Loucy (cell line): ENCODE data around the gene CALN1.

Experiments used
- H2AFZ ChIP-seq: fragments of 200-600 bp; sonication (generic); 2 replicates; pipeline ENCODE4 v1.6.0; 2016; ENCODE audit warnings: antibody characterized with exemption, mild to moderate bottlenecking, low read length, moderate library complexity
- H3F3A ChIP-seq: fragments of 200-600 bp; 2 replicates; pipeline ENCODE4 v1.6.0; 2016; ENCODE audit warnings: antibody characterized with exemption, low read depth, mild to moderate bottlenecking
- H3K27me3 ChIP-seq: fragments of 200-600 bp; sonication (generic); 2 replicates; pipeline ENCODE4 v1.6.1; 2014; ENCODE audit warnings: low read length, mild to moderate bottlenecking; ENCODE audit not compliant: insufficient read depth, poor library complexity, severe bottlenecking
- H3K36me3 ChIP-seq: fragments of 200-600 bp; sonication (generic); 2 replicates; pipeline ENCODE4 v1.6.1; 2016; ENCODE audit warnings: low read length; ENCODE audit not compliant: insufficient read depth
- H3K4me1 ChIP-seq: fragments of 200-600 bp; sonication (generic); 2 replicates; pipeline ENCODE4 v1.5.1; 2014; ENCODE audit warnings: low read length, mild to moderate bottlenecking; ENCODE audit not compliant: insufficient read depth, poor library complexity, severe bottlenecking
- H3K4me2 ChIP-seq: fragments of 200-600 bp; sonication (generic); 2 replicates; pipeline ENCODE4 v1.6.0; 2014; ENCODE audit warnings: antibody characterized with exemption, low read length, low read depth, mild to moderate bottlenecking; ENCODE audit not compliant: poor library complexity, severe bottlenecking
- H3K4me3 ChIP-seq: fragments of 200-600 bp; sonication (generic); 2 replicates; pipeline ENCODE4 v1.5.1; 2014; ENCODE audit warnings: low read length, mild to moderate bottlenecking, mixed read lengths; ENCODE audit not compliant: poor library complexity, severe bottlenecking
- H3K79me2 ChIP-seq: fragments of 200-600 bp; sonication (generic); 2 replicates; pipeline ENCODE4 v1.6.1; 2014; ENCODE audit warnings: low read length; ENCODE audit not compliant: insufficient read depth
- H3K9ac ChIP-seq: fragments of 200-600 bp; sonication (generic); 2 replicates; pipeline ENCODE4 v1.6.0; 2014; ENCODE audit warnings: mild to moderate bottlenecking, low read depth, low read length, moderate library complexity; ENCODE audit not compliant: poor library complexity, severe bottlenecking
- H3K9me2 ChIP-seq: fragments of 200-600 bp; sonication (generic); replicated peaks from 2 replicates; pipeline ENCODE4 v1.6.1; 2016; ENCODE audit warnings: low read depth, low read length, mixed read lengths
- H3K9me3 ChIP-seq: fragments of 200-600 bp; sonication (generic); 2 replicates; pipeline ENCODE4 v1.6.1; 2014; ENCODE audit warnings: mild to moderate bottlenecking, antibody characterized with exemption, low read length, low read depth; ENCODE audit not compliant: insufficient read depth
- H4K20me1 ChIP-seq: fragments of 200-600 bp; sonication (generic); 2 replicates; pipeline ENCODE4 v1.6.0; 2014; ENCODE audit warnings: antibody characterized with exemption, low read length, mild to moderate bottlenecking; ENCODE audit not compliant: insufficient read depth, poor library complexity, severe bottlenecking
- EZH2phosphoT487 ChIP-seq: fragments of 200-600 bp; IDR thresholded peaks from 2 replicates; pipeline ENCODE4 v1.6.1; 2018; ENCODE audit warnings: antibody characterized with exemption, mild to moderate bottlenecking, moderate library complexity, borderline replicate concordance
- TF ChIP-seq, protein P1 (sequence below): fragments of 200-600 bp; sonication (generic); conservative IDR thresholded peaks from 2 replicates; pipeline ENCODE4 v1.5.1; 2014; ENCODE audit warnings: mild to moderate bottlenecking, antibody characterized with exemption, low read length

The CALN1 gene

DNA sequence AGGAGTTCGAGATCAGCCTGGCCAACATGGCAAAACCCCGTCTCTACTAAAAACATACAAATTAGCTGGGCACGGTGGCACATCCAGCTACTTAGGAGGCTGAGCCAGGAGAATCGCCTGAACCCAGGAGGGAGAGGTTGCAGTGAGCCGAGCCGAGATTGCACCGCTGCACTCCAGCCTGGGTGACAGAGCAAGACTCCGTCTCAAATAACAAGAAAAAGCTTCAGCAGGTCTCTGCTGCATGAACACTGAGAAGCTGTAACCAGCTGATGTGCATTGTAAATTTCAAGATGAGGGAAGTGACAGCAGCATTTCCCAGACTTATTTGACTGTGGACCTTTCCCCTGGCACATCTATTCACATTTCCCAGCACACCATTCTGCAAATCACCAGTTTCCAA is 222.0 kb downstream of the CALN1 start:
- no peaks in the 10 kb centered on the region for H3K9me3 ChIP-seq
- no peak overlapping the region for H3K9ac ChIP-seq
- H3K4me2 ChIP-seq: no peak overlapping the region
- no peaks in the 10 kb centered on the region for H3F3A ChIP-seq
- no peaks in the 10 kb centered on the region for H4K20me1 ChIP-seq
- no peaks in the 10 kb centered on the region for H3K9me2 ChIP-seq
- TF ChIP-seq, protein P1, sequence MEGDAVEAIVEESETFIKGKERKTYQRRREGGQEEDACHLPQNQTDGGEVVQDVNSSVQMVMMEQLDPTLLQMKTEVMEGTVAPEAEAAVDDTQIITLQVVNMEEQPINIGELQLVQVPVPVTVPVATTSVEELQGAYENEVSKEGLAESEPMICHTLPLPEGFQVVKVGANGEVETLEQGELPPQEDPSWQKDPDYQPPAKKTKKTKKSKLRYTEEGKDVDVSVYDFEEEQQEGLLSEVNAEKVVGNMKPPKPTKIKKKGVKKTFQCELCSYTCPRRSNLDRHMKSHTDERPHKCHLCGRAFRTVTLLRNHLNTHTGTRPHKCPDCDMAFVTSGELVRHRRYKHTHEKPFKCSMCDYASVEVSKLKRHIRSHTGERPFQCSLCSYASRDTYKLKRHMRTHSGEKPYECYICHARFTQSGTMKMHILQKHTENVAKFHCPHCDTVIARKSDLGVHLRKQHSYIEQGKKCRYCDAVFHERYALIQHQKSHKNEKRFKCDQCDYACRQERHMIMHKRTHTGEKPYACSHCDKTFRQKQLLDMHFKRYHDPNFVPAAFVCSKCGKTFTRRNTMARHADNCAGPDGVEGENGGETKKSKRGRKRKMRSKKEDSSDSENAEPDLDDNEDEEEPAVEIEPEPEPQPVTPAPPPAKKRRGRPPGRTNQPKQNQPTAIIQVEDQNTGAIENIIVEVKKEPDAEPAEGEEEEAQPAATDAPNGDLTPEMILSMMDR: no peak
- TF ChIP-seq EZH2phosphoT487: no peak
- H3K4me3 ChIP-seq: no peak overlapping the region
- no peak overlapping the region for H2AFZ ChIP-seq
- no peaks in the 10 kb centered on the region for H3K79me2 ChIP-seq
- no peaks in the 10 kb centered on the region for H3K36me3 ChIP-seq
- no peaks in the 10 kb centered on the region for H3K4me1 ChIP-seq
- no peaks in the 10 kb centered on the region for H3K27me3 ChIP-seq

DNA sequence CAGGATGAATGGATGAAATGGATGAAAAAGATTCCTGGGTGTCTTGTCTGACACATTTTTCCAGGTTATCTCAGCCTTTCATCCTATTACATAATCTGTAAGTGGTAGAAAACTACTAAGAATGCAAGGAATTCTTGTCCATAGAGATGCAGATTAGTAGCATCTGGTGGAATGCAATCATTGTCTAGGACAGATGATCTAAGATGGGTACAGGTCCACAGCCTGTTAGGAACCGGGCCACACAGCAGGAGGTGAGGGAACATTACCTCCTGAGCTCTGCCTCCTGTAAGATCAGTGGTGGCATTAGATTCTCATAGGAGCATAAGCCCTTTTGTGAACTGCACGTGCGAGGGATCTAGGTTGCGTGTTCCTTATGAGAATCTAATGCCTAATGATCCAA is 225.0 kb downstream of the CALN1 start:
- Histone ChIP-seq H3K9me2 (no peaks in the 10 kb centered on the region), H3K27me3 (no peaks in the 10 kb centered on the region), H3F3A (no peaks in the 10 kb centered on the region), H3K36me3 (no peaks in the 10 kb centered on the region), H3K79me2 (no peaks in the 10 kb centered on the region), H2AFZ (no peak overlapping the region), H3K4me1 (no peaks in the 10 kb centered on the region), H3K4me2 (no peak overlapping the region), H3K4me3 (no peak overlapping the region), H3K9ac (no peak overlapping the region), H3K9me3 (no peaks in the 10 kb centered on the region), H4K20me1 (no peaks in the 10 kb centered on the region)
- TF ChIP-seq, protein P1: no peak
- TF ChIP-seq EZH2phosphoT487: no peak

DNA sequence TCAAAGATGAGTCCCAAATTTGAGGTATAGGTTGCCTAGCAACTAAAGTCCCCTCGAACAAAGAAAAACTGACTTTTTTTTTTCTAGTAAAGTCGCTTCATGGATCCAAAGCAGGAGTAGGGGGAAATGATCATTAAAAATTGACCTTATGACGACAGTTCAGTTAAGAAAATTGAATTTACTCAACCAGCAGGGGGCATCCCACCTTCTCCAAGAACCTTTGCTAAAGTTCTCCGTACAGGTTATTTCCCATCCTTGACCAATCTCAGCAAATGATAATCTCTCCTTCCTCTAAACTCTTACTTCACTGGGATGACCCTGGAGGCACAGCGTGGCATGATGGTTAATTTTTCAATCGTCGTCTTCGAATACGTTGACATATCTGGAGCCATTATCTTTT is 228.3 kb downstream of the CALN1 start:
- Histone ChIP-seq H3K79me2 (no peaks in the 10 kb centered on the region), H3K4me1 (no peaks in the 10 kb centered on the region), H3F3A (no peaks in the 10 kb centered on the region), H3K4me3 (no peak overlapping the region), H3K27me3 (no peaks in the 10 kb centered on the region), H3K9ac (no peak overlapping the region), H4K20me1 (no peaks in the 10 kb centered on the region), H3K36me3 (no peaks in the 10 kb centered on the region), H3K4me2 (no peak overlapping the region), H2AFZ (no peak overlapping the region), H3K9me3 (no peaks in the 10 kb centered on the region), H3K9me2 (no peaks in the 10 kb centered on the region)
- TF ChIP-seq, protein P1: peak; percentile 50
- TF ChIP-seq EZH2phosphoT487: no peak
